ENCODE data around the gene ABCC6.

ABCC6 gene

DNA sequence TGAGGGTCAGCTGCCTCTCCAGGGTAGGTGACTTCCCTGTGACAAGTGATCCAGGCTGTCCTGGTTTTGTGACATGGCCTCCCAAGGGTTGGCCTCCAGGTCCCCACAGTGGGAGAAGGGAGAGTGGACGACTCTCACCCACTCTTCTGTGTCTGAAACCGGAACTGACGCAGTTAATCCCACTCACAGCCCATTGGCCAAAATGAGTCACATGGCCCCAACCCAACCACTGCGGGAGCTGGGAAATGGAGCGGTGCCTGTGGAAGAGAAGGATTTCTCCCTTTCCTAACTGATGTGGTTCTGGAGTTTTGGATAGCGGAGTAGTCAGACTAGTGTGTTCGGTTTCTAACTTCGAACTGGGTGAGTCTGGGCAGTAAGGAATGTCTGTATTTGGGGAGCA, 79.4 kb downstream of the ABCC6 start:
- no peak for DNase-seq (ENCODE audit: low read depth in 1 of 2, low spot score in 1 of 2)

- no peak for DNase-seq (ENCODE audit: low read depth in 1 of 2, low spot score in 1 of 2)
Measured at GRCh38 chr16:16143038-16143763, 80.1 kb downstream of the ABCC6 start.

- DNase-seq (ENCODE audit: low read depth in 1 of 2, low spot score in 1 of 2), result no peak
Measured at GRCh38 chr16:16141784-16142396, 81.4 kb downstream of the ABCC6 start.

DNA sequence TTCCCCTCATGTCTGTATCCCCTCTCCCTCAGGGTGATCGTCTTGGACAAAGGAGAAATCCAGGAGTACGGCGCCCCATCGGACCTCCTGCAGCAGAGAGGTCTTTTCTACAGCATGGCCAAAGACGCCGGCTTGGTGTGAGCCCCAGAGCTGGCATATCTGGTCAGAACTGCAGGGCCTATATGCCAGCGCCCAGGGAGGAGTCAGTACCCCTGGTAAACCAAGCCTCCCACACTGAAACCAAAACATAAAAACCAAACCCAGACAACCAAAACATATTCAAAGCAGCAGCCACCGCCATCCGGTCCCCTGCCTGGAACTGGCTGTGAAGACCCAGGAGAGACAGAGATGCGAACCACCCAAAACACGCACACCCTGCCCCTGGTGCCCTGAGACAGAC, 82.2 kb downstream of the ABCC6 start:
- DNase-seq (ENCODE audit: low read depth in 1 of 2, low spot score in 1 of 2), result no peak

DNA sequence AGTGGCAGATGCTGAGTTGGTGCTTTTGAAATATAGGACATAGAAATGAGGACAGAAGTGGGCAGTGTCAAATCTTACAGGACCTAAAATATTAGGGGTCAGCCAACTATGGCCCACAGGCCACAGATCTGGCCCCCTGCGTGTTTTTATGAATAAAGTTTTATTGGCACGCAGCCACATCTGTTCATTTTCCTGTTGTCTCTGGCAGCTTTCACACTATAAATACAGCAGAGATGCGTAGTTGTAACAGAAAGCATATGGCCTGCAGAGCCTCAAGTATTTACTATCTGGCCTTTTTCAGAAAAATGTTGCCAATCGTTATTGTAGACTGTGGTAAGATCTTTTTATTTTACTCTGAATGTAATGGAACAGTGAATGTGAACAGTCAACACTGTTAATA, 82.8 kb downstream of the ABCC6 start:
- DNase-seq (ENCODE audit: low read depth in 1 of 2, low spot score in 1 of 2), result no peak

GRCh38 chr16:16139806-16140205, 83.5 kb downstream of the ABCC6 start:
- DNase-seq (ENCODE audit: low read depth in 1 of 2, low spot score in 1 of 2), result no peak

DNA sequence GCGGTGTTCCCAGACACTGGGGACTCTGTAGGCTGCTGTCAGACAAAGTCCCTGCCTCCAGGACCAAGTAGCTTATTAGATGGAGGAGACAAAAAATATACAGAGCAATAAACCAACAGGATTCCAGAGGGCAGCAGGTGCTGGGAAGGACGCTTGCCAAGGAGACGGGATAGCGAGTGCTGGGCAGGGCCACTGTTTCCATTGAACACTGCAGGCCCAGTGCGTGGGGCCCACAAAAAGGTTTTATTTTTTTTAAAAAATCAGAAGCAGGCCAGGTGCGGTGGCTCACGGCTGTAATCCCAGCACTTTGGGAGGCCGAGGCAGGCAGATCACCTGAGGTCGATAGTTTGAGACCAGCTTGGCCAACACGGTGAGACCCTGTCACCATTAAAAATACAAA, 84.2 kb downstream of the ABCC6 start:
- no peak for DNase-seq (ENCODE audit: low read depth in 1 of 2, low spot score in 1 of 2)

- DNase-seq (ENCODE audit: low read depth in 1 of 2, low spot score in 1 of 2), result no peak
Measured at GRCh38 chr16:16138034-16138635, 85.2 kb downstream of the ABCC6 start.

GRCh38 chr16:16137110-16137509, 86.2 kb downstream of the ABCC6 start:
- DNase-seq (ENCODE audit: low read depth in 1 of 2, low spot score in 1 of 2), result no peak

GRCh38 chr16:16136588-16136987, 86.7 kb downstream of the ABCC6 start:
- DNase-seq (ENCODE audit: low read depth in 1 of 2, low spot score in 1 of 2), result no peak

- DNase-seq (ENCODE audit: low read depth in 1 of 2, low spot score in 1 of 2), result no peak
Measured at GRCh38 chr16:16133943-16134604, 89.2 kb downstream of the ABCC6 start.

GRCh38 chr16:16131659-16132058, 91.6 kb downstream of the ABCC6 start:
- no peak for DNase-seq (ENCODE audit: low read depth in 1 of 2, low spot score in 1 of 2)

GRCh38 chr16:16131204-16131603, 92.1 kb downstream of the ABCC6 start:
- DNase-seq (ENCODE audit: low read depth in 1 of 2, low spot score in 1 of 2), result no peak

DNA sequence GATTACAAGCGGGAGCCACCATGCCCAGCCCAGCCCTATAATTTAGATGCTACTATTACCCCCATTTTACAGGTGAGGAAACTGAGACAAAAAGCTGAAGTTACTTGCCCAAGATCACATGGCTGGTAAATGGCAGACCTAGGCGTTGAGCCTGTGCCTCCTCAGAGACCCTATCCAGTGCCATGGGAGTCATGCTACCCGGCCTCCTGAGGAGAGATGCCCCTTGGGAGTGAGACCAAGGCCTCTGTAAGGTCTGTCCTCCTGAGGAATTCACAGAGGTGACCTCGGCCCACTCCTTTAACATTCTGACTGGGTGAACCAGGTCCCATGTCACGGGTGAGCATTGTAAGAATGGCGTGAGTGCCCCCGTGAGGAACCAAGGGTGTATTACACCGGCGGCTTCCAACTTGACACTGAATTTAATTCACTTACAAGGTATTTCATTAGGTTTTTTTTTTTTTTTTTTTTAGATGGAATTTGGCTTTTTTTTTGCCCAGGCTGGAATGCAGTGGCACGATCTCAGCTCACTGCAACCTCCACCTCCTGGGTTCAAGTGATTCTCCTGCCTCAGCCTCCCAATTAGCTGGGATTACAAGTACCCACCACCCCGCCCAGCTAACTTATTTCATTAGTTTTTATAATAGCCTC, 95.7 kb downstream of the ABCC6 start:
- peak; percentile 53 to 54 for DNase-seq (ENCODE audit: low read depth in 1 of 2, low spot score in 1 of 2)

DNA sequence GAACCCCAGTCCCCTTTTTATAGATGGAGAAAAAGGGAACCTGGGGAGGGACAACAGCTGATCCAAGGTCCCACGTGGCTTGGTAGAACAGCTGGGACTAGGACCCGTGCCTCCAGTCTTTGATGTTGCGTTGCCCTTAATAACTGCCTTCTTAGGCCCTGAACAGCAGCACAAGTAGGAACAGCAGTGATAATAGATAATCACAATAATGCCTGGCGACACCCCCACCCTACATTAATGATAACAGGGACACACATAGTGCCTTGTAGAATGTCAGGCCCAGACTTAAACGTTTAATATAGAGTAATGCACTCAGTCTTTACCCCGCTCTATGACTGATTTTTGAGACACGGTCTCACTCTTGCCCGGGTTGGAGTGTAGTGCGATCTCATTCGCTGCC, 96.4 kb downstream of the ABCC6 start:
- DNase-seq (ENCODE audit: low read depth in 1 of 2, low spot score in 1 of 2), result no peak

- DNase-seq (ENCODE audit: low read depth in 1 of 2, low spot score in 1 of 2), result no peak
Measured at GRCh38 chr16:16124974-16125373, 98.3 kb downstream of the ABCC6 start.

DNA sequence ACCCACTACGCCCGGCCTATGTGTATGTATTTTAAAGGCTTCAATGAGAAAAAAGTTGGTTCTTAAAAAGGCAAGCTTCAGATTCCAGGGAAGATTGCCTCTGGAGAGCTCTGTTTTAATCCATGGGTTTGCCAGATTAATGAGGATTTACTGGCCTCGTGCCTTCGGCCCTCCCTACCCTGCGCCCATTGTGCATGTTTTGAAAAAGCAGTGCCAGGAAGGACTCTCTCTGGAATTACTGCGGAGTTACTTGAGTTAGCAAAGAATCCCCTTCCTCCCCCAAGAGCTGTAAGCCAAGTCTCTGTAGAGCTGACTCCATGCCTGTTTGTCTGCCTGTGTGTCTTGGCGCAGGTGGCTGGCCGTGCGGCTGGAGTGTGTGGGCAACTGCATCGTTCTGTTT, 98.9 kb downstream of the ABCC6 start:
- DNase-seq (ENCODE audit: low read depth in 1 of 2, low spot score in 1 of 2), result no peak

DNA sequence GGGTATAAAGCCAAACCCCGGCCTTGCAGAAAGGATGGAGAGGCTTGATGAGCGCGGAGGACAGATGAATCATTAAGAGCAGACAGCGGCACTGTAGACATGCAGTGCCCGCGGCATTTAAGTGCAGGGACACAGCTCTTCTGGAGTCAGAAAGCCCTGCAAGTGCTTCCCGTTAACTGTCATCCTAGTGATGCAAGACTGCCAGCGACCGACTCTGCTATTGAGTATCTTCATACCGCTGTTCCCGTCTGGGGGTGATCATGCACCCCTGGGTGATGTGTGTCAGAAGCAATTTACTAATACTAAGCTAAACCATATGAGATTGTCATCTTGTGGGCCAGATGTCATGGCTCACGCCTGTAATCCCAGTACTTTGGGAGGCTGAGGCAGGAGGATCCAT, 101.0 kb downstream of the ABCC6 start:
- no peak for DNase-seq (ENCODE audit: low read depth in 1 of 2, low spot score in 1 of 2)

DNA sequence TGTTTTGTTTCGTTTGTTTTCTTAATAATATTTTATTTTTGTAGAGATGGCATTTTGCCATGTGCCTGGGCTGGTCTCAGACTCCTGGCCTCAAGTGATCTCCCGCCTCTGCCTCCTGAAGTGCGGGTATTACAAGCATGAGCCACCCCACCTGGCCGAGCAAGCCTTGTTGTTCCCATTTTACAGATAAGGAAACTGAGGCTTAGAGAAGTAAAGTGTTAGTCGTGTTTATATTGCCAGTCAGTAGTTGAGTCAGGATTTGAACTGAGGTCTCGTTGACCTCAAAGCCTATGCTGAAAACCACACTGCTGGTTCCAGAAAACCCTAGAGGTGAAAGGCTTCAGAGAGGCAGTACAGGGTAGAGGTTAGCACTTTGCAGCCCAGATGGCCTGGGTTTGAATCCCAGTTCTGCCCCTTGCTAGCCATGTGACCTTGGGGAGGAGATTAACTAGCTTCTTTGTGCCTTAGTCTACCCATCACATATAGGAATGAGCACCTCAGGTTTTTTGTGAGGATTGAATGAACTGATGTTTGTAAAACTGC, 102.0 kb downstream of the ABCC6 start:
- no peak for DNase-seq (ENCODE audit: low read depth in 1 of 2, low spot score in 1 of 2)

DNA sequence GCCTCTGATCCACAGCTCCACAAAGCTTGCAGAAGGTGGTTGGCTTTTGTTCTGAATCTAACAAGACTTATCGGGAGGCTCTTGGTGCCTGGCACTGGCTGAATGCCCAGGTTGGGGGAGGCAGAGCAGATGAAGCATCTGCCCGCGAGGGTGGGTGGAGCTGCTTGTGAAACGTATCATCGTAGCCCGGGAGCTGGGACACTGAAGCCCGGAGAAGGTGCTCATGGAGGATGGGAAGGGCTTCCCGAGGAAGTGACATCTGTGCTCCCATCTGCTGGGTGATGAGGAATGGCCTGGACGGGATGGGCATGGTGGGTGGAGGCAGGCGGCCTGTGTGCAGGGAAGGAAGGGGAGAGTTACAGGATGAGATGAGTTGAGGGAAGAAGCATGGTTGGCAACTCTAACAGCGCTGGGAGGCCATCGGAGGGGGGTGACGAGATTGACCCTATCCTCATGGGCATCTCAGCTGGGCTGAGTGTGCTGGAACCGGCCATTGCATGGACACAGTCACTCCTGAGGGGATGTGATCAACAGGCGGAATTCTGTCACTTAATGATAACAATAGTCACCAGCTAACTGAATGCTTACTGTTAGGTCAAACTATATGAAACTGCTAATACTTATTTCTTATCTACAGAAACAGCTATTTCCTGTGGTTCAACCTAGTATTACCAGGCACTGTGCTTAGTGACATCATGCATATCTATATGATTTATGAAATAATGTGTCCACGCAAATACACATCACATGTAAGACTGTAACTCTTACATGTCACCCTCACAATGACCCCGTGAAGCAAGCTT, 102.7 kb downstream of the ABCC6 start:
- DNase-seq (ENCODE audit: low read depth in 1 of 2, low spot score in 1 of 2), result no peak

DNA sequence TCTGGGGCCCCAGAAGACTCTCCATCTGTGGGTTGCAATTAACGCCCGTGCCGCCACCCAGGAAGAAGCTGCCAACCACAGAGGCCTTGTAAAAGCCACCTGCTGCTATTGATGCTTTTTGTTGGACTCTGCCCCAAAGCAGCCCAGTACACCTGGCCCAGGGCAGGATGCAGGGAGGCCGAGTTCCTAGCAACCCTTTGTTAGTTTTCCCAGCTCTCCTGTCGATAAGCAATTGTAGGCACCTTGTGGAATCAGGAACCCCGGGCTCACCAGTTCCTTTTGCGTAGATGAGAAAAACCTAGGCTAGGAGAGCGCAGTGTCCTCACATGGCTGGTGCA, 103.3 kb downstream of the ABCC6 start:
- DNase-seq (ENCODE audit: low read depth in 1 of 2, low spot score in 1 of 2), result no peak

All from activated CD4-positive, alpha-beta T cell treated with anti-CD3 and anti-CD28 coated beads, Interleukin-2, amount 50 U/mL, for 24 hours (primary cell).